Measurements from ENCODE around the gene CCSER1.

DNA sequence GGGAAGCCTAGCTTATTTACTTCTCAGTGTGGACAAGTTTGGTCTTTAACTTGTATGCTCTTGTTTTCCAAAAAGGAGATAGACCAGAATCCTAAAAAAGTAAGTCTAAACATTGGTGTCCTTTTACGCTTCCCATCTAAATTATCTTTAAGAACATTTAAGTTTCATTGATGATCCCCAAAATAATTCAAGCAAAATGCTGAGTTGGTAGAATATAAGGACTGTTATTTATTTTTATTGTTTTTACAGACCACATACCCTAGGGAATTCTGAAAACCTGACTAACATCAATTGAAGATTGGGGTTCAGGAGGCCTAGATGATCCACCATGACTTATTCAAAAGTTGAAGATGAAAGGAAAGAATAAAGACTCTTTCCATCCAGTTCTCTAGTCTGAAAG lies 653.0 kb downstream of the CCSER1 start:
- TF ChIP-seq, protein P1, sequence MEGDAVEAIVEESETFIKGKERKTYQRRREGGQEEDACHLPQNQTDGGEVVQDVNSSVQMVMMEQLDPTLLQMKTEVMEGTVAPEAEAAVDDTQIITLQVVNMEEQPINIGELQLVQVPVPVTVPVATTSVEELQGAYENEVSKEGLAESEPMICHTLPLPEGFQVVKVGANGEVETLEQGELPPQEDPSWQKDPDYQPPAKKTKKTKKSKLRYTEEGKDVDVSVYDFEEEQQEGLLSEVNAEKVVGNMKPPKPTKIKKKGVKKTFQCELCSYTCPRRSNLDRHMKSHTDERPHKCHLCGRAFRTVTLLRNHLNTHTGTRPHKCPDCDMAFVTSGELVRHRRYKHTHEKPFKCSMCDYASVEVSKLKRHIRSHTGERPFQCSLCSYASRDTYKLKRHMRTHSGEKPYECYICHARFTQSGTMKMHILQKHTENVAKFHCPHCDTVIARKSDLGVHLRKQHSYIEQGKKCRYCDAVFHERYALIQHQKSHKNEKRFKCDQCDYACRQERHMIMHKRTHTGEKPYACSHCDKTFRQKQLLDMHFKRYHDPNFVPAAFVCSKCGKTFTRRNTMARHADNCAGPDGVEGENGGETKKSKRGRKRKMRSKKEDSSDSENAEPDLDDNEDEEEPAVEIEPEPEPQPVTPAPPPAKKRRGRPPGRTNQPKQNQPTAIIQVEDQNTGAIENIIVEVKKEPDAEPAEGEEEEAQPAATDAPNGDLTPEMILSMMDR (IDR thresholded peaks at IDR 0.05; ENCODE audit: low read depth, low read length, poor library complexity, severe bottlenecking), result no peak
- no peak for TF ChIP-seq EZH2phosphoT487 (IDR thresholded peaks at IDR 0.05; ENCODE audit: borderline replicate concordance, low read length)
